GM12891 (cell line): ENCODE measurements around the gene KAZN.

Experiments
- DNase-seq: peaks from one replicate; pipeline ENCODE4 v3.0.0; 2011; ENCODE audit warnings: low spot score; ENCODE audit not compliant: insufficient read length
- FAIRE-seq: peaks from 2 replicates; lab custom pipeline; 2011; peaks lifted over from hg19 to GRCh38; lab: Jason Lieb, UNC
- PAX5 ChIP-seq: IDR thresholded peaks from 2 replicates; pipeline ENCODE4 v1.6.1; 2011; ENCODE audit warnings: low read length, moderate library complexity, mild to moderate bottlenecking; ENCODE audit not compliant: insufficient read depth, severe bottlenecking
- POLR2A ChIP-seq: IDR thresholded peaks from 2 replicates; pipeline ENCODE4 v1.6.1; 2011; ENCODE audit warnings: low read depth, low read length, control low read depth
- POLR2AphosphoS5 ChIP-seq: IDR thresholded peaks from 2 replicates; pipeline ENCODE4 v1.6.1; 2011; ENCODE audit warnings: low read depth, low read length, control low read depth
- POU2F2 ChIP-seq: IDR thresholded peaks from 2 replicates; pipeline ENCODE4 v1.6.1; 2011; ENCODE audit warnings: low read depth, mild to moderate bottlenecking, control low read depth, low read length, moderate library complexity
- SPI1 ChIP-seq: IDR thresholded peaks from 2 replicates; pipeline ENCODE4 v1.6.1; 2011; ENCODE audit warnings: low read depth, low read length, control low read depth
- TAF1 ChIP-seq: IDR thresholded peaks from 2 replicates; pipeline ENCODE4 v1.6.1; 2011; ENCODE audit warnings: low read depth, low read length, control low read depth

The KAZN gene

DNA sequence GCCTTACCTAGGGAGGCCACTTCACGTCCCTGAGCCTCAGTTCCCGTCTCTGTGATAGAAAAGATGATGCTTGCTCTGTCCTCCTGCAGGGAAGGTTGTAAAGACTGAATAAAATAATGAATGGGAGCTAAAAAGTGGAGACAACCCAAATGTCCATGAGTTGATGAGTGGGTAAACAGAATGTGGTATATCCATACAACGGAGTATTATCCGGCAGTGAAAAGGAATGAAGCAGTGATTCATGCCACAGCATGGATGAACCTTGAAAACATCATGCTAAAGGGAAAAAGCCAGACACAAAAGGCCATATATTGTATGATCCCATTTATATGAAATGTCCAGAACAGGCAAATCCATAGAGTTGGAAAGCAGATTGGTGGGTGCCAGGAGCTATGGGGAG lies 77.9 kb downstream of the KAZN start:
- DNase-seq = no peak
- TF ChIP-seq POLR2A (no peak), SPI1 (no peak), POU2F2 (no peak), TAF1 (no peak), POLR2AphosphoS5 (no peak), PAX5 (no peak)
- no peak for FAIRE-seq

DNA sequence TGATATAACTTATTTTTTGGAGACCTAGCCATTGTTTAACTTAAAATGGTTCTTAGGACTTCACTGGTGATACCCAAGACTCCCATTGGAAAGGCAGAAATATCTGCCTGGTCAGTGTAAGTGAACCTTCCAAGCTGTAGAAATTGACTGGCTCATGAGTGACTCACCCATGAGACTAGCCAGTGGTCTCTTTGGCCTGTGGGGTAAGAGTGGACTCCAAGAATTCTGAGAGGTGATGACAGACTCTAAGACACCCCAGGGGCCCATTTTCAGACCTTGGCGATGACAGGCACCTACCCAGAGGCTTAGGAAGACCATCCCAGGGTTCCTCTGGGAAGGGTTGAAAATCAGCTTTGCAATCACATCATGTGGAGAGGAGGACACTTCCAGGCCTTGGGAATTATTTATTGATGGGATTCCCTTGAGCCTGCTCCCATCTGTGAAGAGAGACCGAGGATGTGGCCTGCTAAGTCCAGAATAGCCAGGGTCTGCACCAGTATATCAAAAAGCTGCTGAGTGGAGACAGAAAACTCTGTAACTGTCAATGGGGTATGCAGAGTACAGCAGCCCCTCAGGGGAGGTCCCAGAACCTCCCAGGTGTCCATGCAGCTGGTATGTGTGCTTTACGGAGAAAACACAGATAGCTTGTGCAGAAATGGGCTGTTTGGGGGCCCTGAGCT lies 78.9 kb downstream of the KAZN start:
- no peak for FAIRE-seq
- TF ChIP-seq PAX5 = no peak
- TF ChIP-seq POLR2A = no peak
- TF ChIP-seq POLR2AphosphoS5 = no peak
- TF ChIP-seq POU2F2 = no peak
- no peak for TF ChIP-seq TAF1
- TF ChIP-seq SPI1 = no peak
- no peak for DNase-seq

DNA sequence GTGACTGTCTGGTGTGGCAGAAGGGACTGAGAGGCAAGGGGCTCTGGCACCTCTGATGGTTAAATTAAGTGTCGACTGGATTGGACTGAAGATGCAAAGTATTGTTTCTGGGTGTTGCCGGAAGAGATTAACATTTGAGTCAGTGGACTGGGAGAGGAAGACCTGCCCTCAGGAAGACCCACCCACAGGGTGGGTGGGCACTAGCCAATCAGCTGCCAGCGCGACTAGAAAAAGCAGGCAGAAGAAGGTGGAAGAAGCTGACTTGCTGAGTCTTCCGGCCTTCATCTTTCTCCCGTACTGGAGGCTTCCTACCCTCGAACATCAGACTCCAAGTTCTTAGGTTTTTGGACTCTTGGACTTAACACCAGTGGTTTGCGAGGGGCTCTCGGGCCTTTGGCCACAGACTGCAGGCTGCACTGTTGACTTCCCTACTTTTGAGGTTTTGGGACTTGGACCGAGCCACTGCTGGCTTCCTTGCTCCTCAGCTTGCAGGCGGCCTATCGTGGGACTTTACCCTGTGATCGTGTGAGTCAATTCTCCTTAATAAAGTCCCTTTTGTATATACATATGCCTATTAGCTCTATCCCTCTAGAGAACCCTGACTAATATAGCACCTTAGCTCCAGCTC lies 79.6 kb downstream of the KAZN start:
- TF ChIP-seq POLR2A (no peak), POLR2AphosphoS5 (no peak), TAF1 (no peak), SPI1 (no peak), PAX5 (no peak), POU2F2 (no peak)
- no peak for FAIRE-seq
- DNase-seq = no peak

DNA sequence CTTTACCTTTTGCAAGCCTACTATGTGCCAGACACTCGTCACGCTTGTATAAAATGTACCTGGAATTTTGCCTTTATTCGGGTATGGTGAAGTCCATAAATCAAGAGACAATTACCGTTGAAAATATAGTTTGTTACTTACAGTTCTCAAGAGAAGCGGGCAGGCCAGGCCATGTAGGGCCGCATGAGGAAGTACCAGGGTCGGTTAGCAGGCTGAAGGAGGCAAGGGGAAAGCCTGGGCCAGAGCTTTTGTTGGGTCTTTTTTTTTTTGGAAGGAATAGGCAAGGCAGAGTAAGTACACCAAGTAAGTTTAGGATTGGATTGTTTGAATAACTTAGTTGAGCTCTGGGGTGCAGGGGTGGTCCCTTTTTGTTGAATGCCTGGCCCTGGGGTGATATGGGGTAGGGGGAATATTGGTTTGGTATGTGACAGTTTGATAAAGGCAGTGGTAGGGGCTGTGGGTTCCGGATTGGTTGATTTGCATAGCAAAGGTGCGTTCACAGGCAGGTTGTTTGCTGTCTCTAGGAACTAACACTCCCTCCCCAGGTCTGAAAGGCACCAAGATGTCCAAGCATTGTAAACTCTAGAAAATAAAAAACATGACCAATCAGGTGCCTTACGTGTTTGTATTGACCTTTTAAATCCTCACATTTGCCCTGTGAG lies 80.7 kb downstream of the KAZN start:
- FAIRE-seq (no peak), DNase-seq (no peak)
- no peak for TF ChIP-seq POU2F2
- TF ChIP-seq TAF1 = no peak
- no peak for TF ChIP-seq POLR2A
- no peak for TF ChIP-seq POLR2AphosphoS5
- no peak for TF ChIP-seq PAX5
- no peak for TF ChIP-seq SPI1

DNA sequence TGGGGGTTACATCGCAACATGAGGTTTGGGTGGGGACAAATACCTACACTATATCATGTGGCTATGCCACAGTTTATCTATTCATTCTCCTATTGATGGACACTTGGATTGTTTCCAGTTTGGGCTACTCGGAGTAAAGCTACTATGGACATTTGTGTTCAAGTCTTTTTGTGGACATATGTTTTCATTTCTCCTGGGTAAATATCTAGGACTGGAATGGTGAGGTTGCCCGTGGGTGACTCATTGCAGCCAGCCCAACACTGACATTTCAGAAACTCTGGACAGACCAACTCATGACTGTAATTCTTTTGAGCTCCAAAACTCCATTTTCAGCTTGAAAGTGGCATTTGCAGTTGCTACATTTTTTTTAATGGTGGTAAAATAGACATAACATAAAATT lies 82.7 kb downstream of the KAZN start:
- FAIRE-seq (no peak), DNase-seq (no peak)
- TF ChIP-seq PAX5 (no peak), POLR2A (no peak), TAF1 (no peak), POU2F2 (no peak), SPI1 (no peak), POLR2AphosphoS5 (no peak)

DNA sequence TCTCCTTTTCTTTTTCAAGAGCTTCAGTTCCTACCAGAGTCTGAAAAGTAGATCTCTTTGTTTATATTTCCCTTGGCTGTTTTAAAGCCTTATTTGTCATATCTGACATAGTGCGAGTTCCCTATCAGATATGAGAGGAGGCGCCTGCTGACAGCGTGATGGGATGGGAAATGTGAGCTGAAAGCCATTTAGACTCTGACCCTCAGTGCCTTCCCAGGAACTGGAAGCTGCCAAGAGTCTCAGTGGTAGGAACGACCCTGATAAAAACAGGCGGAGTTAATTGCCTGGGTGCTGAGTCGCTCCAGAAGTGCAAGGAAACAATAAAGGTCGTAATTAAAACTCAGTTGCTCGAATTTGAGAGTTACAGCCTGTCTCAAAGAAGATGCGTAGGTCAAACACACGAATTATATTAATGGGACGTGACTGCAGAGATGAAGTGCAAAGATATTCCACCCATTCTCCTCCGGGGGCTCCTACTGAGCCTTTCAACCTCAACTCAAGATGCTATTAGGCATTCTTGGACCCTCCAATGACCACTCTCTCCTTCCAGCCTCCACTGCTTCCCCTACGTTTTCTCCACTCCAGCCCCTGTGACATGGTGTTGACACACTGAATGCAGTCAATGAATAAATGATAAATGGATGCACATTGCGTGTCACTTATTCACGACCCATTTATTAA lies 84.6 kb downstream of the KAZN start:
- no peak for FAIRE-seq
- no peak for TF ChIP-seq PAX5
- no peak for DNase-seq

DNA sequence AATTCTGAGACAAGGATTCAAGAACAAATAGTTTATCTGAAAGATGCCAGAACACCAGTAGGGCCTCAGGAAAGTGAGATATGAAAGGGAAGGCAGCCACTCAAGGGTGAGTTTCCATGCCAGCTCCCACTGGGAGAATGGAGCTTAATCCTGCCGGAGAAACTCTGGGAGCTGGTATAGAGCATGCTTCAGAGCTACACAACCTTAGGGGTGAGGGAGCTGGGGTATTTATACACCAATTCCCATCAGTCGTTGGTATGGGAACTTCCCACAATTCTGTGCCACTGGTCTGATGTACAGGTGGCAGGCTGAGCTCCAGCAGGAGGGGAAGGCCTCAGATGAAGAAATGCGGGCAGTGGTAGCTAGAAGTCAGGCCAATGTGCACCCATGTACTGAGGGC lies 86.6 kb downstream of the KAZN start:
- TF ChIP-seq TAF1 = no peak
- no peak for TF ChIP-seq PAX5
- no peak for TF ChIP-seq POLR2A
- no peak for TF ChIP-seq POLR2AphosphoS5
- TF ChIP-seq SPI1 = no peak
- no peak for TF ChIP-seq POU2F2
- FAIRE-seq = no peak
- no peak for DNase-seq

DNA sequence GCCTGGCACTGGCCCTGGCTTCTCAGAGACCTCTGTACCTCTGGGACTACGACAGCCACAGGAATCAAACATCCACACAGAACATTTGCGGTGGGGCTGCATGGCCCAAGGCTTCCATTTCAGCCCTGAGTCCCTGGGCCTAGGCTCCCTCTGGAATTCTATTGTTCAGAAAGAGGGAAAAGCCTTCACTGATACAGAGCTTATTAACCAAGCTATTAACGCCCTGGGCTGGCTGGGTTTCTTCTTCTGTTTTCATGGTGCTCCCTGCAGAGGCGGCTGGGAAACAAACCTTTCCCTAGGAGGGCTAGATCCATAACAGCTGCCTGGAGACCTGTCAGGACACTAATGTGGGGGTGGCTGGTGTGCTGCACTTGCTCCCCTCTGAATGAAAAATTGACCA lies 88.2 kb downstream of the KAZN start:
- FAIRE-seq (no peak), DNase-seq (no peak)
- no peak for TF ChIP-seq SPI1
- TF ChIP-seq TAF1 = no peak
- no peak for TF ChIP-seq PAX5
- TF ChIP-seq POLR2A = no peak
- no peak for TF ChIP-seq POLR2AphosphoS5
- no peak for TF ChIP-seq POU2F2

DNA sequence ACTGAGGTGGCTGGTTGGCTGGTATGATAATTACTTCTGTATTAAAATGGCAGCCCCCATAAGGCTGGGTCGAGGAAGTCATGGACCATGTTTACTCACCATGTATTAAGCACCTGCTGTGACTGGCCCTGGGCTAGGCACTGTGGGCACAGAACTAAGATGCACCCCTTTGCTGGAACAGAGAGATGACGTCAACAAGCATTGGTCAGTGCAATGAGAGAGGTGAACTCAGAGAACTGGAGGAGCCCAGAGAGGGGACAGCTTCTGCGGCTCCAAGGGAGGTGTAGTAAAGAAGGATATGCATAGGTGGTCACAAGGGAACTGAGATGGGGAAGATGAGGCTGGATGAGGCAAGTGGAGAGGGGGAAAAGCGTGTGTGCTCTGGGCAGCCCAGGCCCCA lies 88.7 kb downstream of the KAZN start:
- TF ChIP-seq TAF1 = no peak
- no peak for TF ChIP-seq SPI1
- TF ChIP-seq POU2F2 = no peak
- TF ChIP-seq POLR2AphosphoS5 = no peak
- TF ChIP-seq PAX5 = no peak
- FAIRE-seq (no peak), DNase-seq (no peak)
